Mucosa of descending colon (tissue), 3 donors: ENCODE results near the gene MYCBP2. TPM values are rescaled to one million over a fixed set of nuclear protein-coding genes. Genes with fewer than 3 reads are reported as not detected.
A peak's percentile ranks its signal among the peaks of the same experiment; 100 is the strongest.

Experiments
- ATAC-seq: fragments of 200-7000 bp; cut with Tn5 transposase; one replicate; pipeline ENCODE4 v1.9.1; 2020; ENCODE audit warnings: mild to moderate bottlenecking, moderate library complexity
- DNase-seq, 3 donors: peaks; one replicate each; pipeline ENCODE4 v3.0.0-alpha.2; 2020
- H3K36me3 ChIP-seq: fragments of 200-600 bp; one replicate; pipeline ENCODE4 v1.8.0; 2021; ENCODE audit warnings: low read depth, mild to moderate bottlenecking
- H3K4me1 ChIP-seq: fragments of 200-600 bp; one replicate; pipeline ENCODE4 v1.8.0; 2021; ENCODE audit warnings: low read depth, mild to moderate bottlenecking
- H3K4me3 ChIP-seq: fragments of 200-600 bp; one replicate; pipeline ENCODE4 v1.8.0; 2021; ENCODE audit warnings: mild to moderate bottlenecking
- H3K9me3 ChIP-seq: fragments of 200-600 bp; one replicate; pipeline ENCODE4 v1.8.0; 2021; ENCODE audit warnings: mild to moderate bottlenecking
- intact Hi-C, 2 donors: fragments of 100-400 bp; cut with DNase I in 1 of 2; cut with micrococcal nuclease in 1 of 2; formaldehyde crosslinking; loops; one replicate each; pipeline versions ENCODE4 v1.11.0 to v1.11.1; 2022; cut with DNase I, micrococcal nuclease
- total RNA-seq, 3 donors: library from RNA; stranded (reverse); fragmentation: NEBNext Ultra II Directional in 2 of 3; extraction: Animal tissue kit (Norgen Biotek cat#: 25700) in 2 of 3; gene quantifications; one replicate each; pipeline versions ENCODE4 v1.2.1 to v1.2.4, GENCODE V29; 2021 to 2023
- TF ChIP-seq, protein P1 (sequence below): fragments of 200-600 bp; IDR thresholded peaks from one replicate; pipeline ENCODE4 v1.8.0; 2022; ENCODE audit warnings: antibody characterized with exemption, mild to moderate bottlenecking
- donor health status: DM: no; HTN: no; CAD: no; lungs with moderate emphysema.
- donor health status: DM: no; HTN: no; CAD: no.
- donor health status: DM: no; HTN: yes; CAD: no.

MYCBP2 gene
- total RNA-seq, 3 donors from 2014 or later: 27.6 to 81.5 (median 46.1) TPM

- ATAC-seq (no peak), DNase-seq (no peak)
- intact Hi-C loops: no loop called here
Measured at GRCh38 chr13:77337159-77337558, 10.3 kb upstream of the MYCBP2 start.

GRCh38 chr13:77335543-77335942, 8.6 kb upstream of the MYCBP2 start:
- TF ChIP-seq, protein P1, sequence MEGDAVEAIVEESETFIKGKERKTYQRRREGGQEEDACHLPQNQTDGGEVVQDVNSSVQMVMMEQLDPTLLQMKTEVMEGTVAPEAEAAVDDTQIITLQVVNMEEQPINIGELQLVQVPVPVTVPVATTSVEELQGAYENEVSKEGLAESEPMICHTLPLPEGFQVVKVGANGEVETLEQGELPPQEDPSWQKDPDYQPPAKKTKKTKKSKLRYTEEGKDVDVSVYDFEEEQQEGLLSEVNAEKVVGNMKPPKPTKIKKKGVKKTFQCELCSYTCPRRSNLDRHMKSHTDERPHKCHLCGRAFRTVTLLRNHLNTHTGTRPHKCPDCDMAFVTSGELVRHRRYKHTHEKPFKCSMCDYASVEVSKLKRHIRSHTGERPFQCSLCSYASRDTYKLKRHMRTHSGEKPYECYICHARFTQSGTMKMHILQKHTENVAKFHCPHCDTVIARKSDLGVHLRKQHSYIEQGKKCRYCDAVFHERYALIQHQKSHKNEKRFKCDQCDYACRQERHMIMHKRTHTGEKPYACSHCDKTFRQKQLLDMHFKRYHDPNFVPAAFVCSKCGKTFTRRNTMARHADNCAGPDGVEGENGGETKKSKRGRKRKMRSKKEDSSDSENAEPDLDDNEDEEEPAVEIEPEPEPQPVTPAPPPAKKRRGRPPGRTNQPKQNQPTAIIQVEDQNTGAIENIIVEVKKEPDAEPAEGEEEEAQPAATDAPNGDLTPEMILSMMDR: no peak
- intact Hi-C loops: no loop called here
- DNase-seq: no peak
- Histone ChIP-seq H3K9me3 (no peaks in the 10 kb centered on the region), H3K36me3 (no peaks in the 10 kb centered on the region), H3K4me3 (no peak overlapping the region), H3K4me1 (no peaks in the 10 kb centered on the region)
- no peak for ATAC-seq

More at GRCh38 chr13:77337159-77337558, 10.3 kb upstream of the MYCBP2 start:
- H3K36me3 ChIP-seq: no peaks in the 10 kb centered on the region
- TF ChIP-seq, protein P1: no peak
- no peaks in the 10 kb centered on the region for H3K9me3 ChIP-seq
- no peak overlapping the region for H3K4me3 ChIP-seq
- no peaks in the 10 kb centered on the region for H3K4me1 ChIP-seq

DNA sequence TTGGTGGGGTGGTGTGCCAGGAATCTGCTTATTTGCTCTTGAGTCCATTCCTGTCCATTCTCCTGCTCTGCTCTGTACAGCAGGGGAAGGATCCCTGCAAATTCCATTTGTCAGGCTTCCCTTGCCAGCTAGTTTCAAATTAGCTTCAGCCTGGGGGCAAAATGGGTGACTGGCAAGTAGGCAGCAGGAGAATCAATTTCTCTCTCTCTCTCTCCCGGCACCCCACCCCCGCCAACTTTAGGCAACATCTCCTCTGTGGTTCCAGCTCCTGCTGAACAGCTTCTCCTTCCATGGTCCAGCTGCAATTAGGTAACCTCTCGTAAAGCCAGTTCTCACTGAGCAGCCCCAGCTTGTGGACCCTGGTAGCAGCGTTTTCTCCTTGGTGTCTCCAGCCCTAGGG, 6.7 kb upstream of the MYCBP2 start:
- H3K4me1 ChIP-seq: peaks cover 2% of the 10 kb centered on the region
- no peak overlapping the region for H3K4me3 ChIP-seq
- no peaks in the 10 kb centered on the region for H3K9me3 ChIP-seq
- no peak for DNase-seq
- TF ChIP-seq, protein P1: no peak
- ATAC-seq: no peak
- no peaks in the 10 kb centered on the region for H3K36me3 ChIP-seq
- intact Hi-C loops: no loop called here

DNA sequence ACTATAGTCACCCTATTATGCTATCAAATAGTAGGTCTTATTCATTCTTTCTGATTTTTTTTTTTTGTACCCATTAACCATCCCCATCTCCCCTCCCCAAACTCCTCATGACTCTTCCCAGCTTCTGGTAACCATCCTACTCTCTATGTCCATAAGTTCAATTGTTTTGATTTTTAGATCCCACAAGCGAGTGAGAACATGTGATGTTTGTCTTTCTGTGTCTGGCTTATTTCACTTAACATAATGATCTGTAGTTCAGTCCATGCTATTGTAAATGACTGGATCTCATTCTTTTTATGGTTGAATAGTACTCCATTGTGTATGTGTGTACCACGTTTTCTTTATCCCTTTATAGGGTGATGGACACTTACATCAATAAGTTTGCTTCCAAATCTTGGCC, 4.5 kb upstream of the MYCBP2 start:
- intact Hi-C loops: no loop called here
- no peak for ATAC-seq
- TF ChIP-seq, protein P1: no peak

GRCh38 chr13:77329911-77330584, 3.2 kb upstream of the MYCBP2 start:
- intact Hi-C loops: no loop called here
- Histone ChIP-seq H3K9me3 (no peaks in the 10 kb centered on the region), H3K4me3 (peak overlapping the region; percentile 47), H3K36me3 (no peaks in the 10 kb centered on the region), H3K4me1 (peaks cover 7% of the 10 kb centered on the region)
- TF ChIP-seq, protein P1: no peak
- DNase-seq (no peak), ATAC-seq (peak; percentile 0)

More for the DNA sequence above, 4.5 kb upstream of the MYCBP2 start:
- Histone ChIP-seq H3K4me3 (no peak overlapping the region), H3K36me3 (no peaks in the 10 kb centered on the region), H3K9me3 (no peaks in the 10 kb centered on the region), H3K4me1 (peaks cover 7% of the 10 kb centered on the region)
- DNase-seq: no peak
